GM19238 (cell line): ENCODE measurements around the gene PPP2R3B.
"Not testable (repeated sequence)": the region's sequence is repeated elsewhere in the genome, so short reads cannot be mapped to it uniquely, and the experiment has no call there.

Experiments
- DNase-seq: peaks from one replicate; pipeline ENCODE4 v3.0.0; 2011; ENCODE audit warnings: low spot score; ENCODE audit not compliant: insufficient read length

The PPP2R3B gene

DNA sequence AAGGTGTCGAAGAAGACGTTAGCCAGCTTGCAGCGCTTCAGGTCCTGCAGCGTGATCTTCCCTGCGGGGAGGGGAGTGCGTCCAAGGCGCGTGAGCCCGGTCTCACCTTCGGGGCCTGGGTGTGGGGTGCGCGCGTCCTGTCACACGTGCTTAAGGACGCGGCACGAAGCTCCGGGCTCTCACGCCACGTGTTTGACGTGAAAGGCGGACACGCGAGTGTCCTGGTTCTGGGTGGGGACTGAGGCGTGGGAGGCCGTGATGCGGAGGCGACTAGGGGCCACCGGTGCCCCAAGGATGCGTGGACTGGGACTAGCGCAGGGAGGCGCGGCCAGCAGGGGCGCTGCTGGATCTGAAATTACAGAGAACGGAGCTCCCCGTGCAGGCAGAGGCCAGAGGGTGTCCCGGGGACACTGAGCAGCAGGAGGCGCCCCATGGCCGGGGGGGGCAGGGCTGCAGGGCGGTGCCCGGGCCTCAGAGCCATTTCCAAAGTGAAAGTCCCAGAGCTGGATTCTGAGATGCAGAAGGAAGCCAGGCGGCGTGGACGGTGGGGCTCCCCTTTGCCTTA is 47.8 kb downstream of the PPP2R3B start:
- DNase-seq: no peak

- DNase-seq: no peak
These were observed 48.3 kb downstream of the PPP2R3B start for GRCh38 chrX:338281-338835.

DNA sequence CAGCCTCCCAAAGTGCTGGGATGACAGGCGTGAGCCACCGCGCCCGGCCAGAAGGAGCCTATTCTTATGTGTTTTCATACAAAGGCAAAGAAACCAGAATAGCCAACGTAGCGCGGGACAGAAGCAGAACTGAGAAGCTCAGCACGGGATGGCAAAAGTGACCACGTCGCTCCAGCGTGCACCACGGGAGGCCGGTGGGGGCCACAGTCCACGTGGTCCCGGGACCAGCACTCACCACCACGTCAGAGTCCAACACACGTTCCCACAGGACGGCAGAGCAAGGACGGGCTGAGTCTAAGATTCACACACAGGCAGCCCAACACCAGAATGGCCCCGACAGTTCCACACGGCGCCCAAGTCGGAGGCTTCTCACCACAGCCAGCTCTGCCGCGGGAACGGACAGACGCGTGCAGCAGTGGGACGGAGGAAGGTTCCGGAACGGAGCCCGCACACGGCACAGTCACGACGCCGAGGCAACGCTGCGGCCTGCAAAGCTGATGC is 49.3 kb downstream of the PPP2R3B start:
- DNase-seq: no peak

DNA sequence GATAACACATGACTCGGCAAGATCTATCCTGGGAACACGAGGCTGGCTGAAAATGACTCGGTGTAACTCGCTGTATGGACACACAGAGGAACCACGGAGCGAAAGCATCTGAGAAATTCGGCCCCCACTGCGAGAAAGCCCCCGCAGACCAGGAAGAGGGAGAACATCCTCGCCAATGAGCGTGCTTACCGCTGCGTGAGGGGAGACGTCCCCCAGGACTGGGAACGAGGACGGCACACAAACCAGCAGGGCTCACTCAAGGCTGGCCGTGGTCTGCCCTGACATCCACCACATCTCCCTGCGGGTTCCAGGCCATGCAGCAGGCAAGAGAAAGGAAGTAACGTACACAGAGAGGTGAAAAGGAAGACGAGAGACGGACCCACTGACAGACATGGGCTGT is 50.5 kb downstream of the PPP2R3B start:
- no peak for DNase-seq

DNA sequence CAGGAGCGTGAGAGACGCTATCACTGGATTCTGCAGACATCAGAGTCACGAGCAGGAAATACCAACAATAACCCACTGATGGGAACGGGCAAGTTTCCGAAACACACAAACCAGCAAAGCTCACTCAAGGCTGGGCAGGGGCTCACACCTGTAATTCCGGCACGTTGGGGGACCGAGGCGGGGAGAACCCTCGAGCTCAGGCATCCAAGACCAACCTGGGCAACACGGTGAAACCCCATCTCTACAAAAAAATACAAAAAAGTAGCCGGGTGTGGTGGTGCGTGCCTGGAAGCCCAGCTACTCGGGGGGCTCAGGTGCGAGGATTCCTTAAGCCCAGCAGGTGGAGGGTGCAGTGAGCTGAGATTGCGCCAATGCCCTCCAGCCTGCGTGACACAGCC is 51.0 kb downstream of the PPP2R3B start:
- DNase-seq: no peak

- DNase-seq: no peak
These were observed 51.5 kb downstream of the PPP2R3B start for GRCh38 chrX:334971-335757.

DNA sequence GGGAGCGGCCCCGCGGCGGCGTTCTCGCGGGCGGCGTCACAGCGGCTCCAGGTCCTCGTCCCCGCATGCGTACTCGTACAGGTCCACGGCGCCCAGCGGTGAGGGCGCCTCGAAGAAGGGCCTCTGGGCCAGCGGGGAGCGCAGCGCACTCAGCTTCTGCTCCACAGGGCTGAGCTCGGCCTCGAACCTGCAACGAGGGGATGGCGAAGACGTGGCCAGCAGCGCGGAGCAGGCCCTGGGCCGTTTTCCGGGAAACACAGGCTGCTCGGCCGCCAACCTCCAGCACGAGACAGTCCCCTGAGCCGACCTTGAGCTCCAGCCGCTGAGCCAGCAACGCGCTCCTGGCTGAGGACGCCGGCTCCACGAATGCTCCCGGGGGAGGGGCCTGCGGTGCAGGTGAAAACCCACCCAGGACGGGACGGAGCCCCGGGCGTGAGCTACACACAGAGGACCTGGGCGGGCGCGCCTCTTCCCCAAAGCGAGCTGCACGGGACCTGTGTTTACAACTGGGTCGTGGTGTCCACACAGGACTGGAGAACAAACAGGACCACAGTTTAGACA is 52.3 kb downstream of the PPP2R3B start:
- no peak for DNase-seq

DNA sequence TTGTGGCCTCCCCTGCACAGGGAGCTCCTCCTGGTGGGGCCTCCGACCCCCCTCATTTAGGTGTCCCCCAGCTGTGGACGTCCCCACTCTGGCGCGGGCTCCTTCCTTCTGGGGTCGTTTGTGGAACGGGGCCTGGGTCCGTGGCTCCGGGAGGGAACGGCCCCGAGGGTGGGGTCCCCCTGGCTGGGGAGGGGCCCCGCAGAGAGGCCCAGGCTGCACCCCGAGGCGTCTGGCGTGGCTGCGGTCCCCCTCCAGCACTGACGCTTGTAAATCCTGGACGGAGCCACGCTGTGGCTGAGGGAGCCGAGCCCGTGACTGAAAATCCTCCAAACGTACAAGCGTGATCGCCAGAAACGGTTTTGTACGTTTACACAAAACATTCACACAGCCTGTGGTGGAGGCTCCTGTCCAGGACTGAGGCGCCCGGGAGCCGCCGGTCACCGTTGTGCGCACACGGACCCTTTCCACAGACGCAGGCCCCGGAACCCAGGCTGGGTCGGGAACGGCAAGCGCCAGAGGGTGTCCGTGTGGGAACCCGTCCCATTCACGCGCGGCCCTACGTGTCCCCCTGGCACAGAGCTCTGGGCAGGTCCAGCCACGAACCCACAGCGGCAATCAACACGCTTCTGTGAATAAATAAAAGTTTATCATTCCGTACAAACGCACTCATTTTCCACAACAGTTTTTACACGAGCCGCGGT is 52.9 kb downstream of the PPP2R3B start:
- DNase-seq: no peak

DNA sequence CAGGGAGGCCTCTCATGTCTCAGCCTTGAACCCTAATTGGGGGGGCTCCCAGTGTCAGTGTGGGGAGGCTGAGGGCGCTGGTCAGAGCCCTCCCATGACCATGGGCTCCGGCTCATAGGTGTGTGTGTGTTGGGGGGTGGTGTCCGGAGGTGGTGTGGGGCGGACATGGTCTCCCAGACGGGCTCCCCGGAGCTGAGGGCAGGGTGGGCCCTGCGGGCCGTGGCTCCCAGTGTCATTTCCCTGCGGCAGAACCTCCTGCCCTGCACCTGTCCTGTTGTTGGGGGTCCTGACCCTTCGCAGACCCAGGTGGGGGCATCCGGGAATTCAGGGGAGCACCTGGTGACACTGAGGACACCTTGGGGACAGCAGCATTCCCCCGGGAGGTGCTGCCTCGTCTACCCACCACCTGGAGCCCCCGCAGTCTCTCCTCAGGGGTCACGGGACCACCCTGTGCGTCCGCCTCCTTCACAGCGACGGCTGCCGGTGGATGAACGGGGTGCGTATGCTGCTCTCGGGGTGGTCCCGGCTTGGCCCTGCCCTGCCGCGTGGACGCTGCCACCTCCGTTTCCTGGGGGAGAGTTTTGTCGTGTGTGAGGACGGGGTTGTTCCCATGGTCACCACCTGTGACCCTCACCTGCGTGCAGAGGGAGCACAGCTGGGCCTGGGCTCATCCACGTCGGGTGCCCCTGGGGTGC is 53.6 kb downstream of the PPP2R3B start:
- no peak for DNase-seq

DNA sequence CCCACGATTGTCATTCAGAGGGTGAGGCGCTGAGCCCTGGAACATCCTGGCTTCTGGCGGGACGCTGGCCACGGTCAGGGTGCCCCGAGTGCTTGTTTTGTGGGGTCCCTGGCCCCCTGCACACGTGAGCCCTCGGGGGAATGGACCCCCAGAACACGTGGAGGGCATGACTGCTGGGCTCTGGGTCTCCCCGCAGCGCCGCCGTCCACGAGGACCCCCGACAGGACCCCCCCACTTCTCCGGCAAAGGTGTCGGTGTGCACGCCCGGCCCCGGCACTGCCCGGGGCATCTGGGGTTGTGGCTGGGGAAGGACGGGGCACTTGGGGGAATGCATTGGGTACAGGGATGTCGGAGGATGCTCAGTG is 54.2 kb downstream of the PPP2R3B start:
- DNase-seq: no peak

DNA sequence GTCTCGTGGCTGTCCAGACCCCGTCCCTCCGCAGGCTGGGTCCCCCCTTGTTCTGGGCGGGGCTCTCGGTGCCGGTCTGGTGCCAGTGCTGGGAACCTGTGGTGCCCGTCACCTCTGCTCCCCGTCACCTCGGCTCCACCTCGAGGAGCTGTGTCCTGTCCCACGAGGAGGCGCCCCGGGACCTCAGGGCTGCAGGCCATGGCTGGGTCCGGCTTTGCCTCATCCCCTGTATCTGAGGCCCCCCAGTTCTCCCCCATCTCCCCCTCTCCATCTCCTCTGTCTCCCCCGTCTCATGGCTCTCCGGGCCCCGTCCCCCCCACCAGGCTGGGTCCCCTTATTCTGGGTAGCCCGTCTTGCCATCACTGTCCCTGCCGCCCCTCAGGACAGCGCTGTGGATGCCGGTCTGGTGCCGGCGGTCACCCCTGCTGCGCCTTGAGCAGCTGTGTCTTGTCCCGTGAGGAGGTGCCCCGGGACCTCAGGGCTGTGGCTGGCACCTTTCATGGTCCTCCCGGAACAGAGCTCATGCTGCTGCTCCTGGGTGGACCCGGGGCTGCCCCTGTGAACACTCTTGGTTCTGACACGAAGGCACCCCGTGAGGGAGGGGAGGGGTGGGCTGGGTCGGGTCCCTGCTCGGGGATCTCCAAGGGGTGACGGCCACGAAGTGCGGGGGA is 54.7 kb downstream of the PPP2R3B start:
- no peak for DNase-seq

GRCh38 chrX:331151-331824 is 55.4 kb downstream of the PPP2R3B start:
- DNase-seq: no peak

DNA sequence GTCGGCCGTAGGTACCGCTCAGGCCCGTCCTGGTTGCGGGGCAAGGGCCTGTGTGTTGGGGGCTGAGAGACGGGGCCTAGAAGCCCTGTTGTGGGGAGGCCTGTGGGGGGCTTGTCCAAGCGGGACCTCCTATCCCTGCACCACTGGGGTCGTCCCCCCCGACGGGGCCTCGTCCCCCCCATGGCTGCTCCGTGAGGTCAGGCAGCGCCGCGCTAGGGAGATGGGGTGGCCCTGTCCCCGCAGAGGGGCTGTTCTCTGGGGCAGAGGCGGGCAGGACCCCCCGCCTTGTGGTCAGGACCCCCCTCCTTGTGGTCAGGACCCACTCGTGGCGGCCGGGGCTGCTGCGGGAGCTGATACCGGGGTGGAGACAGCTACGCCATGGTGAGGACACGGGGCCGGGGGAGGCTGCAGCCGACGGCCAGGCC is 56.0 kb downstream of the PPP2R3B start:
- no peak for DNase-seq

DNA sequence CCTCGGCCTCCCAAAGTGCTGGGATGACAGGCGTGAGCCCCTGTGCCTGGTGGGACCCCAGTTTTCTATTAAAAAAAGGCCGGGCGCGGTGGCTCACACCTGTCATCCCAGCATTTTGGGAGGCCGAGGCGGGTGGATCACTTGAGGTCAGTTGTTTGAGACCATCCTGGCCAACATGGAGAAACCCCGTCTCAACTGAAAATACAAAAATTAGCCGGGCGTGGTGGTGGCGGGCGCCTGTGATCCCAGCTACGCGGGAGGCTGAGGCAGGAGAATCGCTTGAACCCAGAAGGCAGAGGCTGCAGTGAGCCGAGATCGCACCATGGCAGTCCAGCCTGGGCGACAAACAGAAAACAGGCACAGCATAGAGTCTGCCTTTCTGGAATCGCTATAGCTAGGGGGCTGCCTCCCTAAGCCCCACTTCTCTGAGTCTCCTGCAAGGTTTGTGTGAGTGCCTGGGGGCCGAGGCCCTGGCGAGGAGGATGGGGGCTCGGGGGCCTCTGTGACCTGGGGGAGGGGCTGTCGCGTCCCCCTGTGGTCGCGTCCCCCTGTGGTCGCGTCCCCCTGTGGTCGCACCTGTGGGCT is 56.5 kb downstream of the PPP2R3B start:
- DNase-seq: not testable (repeated sequence)

GRCh38 chrX:329291-329910 is 57.3 kb downstream of the PPP2R3B start:
- no peak for DNase-seq

DNA sequence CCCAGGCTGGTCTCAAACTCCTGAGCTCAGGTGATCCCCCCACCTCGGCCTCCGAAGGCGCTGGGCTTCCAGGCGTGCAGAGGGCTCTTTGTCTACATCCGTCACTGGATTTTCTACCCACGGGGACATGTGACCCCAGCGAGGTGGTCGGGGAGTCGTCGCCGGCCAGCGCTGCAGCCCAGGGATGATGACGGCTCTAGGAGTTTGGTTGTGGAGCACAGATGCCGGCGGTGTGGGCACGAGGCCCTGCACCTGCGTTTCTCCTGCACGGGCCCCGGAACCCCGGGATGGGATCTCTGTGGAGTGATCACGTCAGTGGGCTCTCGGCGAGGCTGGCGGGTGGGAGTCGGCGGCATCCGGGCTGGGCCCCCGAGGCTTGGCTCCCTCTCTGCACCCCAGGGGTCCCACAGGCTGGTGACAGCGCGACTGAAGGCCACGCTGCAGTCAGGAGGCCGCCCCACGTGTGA is 59.0 kb downstream of the PPP2R3B start:
- DNase-seq: no peak

DNA sequence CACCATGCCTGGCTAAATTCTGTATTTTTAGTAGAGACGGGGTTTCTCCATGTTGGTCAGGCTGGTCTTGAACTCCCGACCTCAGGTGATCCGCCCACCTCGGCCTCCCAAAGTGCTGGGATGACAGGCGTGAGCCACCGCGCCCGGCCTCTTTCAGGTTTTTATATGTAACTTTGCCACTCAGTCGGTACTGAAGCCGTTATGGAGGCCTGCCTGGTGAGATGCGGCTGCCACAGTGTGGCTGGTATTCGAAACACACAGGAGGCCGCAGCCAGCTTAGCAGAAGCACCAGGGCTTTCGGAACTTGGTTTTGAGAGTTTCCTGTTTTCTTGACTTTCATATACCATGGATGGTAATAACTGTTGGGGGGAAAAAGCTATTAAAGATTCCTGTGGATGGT is 62.0 kb downstream of the PPP2R3B start:
- not testable (repeated sequence) for DNase-seq

GRCh38 chrX:323721-324628 is 62.7 kb downstream of the PPP2R3B start:
- no peak for DNase-seq
